ENCODE data around the gene SLC38A8. TPM values are rescaled to one million over a fixed set of nuclear protein-coding genes. Genes with fewer than 3 reads are reported as not detected.

Gene SLC38A8
- total and polyA plus RNA-seq, 4 donors: 0.08 to 1.0 (median 0.32) TPM

DNA sequence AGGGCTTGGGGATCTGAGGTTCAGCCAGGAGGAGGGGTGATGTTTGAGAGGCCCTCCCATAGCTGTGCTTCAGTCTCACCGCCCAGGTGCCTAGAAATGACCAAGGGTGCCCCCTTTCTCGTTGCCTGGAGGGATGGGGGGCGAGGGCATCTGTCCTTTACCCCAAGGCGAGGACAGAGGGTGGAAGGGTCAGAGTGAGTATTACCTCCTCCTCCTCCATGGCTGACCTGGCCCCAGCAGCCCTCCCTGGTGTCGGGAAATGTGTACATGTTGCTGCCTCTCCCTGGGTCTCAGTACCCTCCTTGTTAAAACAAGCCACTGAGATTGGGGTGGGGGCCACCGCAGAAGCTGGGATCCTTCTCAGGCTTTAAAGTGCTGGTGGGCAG is 72.2 kb downstream of the SLC38A8 start:
- no peak for DNase-seq (ENCODE audit: low spot score)

More for the DNA sequence above, 72.2 kb downstream of the SLC38A8 start:
- no peaks in the 10 kb centered on the region for H3K27me3 ChIP-seq (ENCODE audit: control insufficient read depth in 4 of 4, insufficient read depth in 4 of 4, low read length in 3 of 4)
- peaks cover 0 to 7% (median 1%) of the 10 kb centered on the region in 4 donors for H3K4me1 ChIP-seq (ENCODE audit: control insufficient read depth in 4 of 4, insufficient read depth in 4 of 4, low read length in 3 of 4)
- H3K36me3 ChIP-seq (ENCODE audit: control insufficient read depth in 4 of 4, insufficient read depth in 3 of 4, low read depth in 1 of 4, low read length in 3 of 4): peaks cover 0 to 9% (median 4%) of the 10 kb centered on the region in 4 donors
- no peaks in the 10 kb centered on the region for H3K9me3 ChIP-seq (ENCODE audit: control insufficient read depth in 4 of 4, low read length in 3 of 4)
- TF ChIP-seq NR2F2 (IDR thresholded peaks at IDR 0.05) (no peak), HNF4G (IDR thresholded peaks at IDR 0.05) (no peak), TAF1 (conservative IDR thresholded peaks at IDR 0.05) (no peak), RXRA (IDR thresholded peaks at IDR 0.05) (no peak), EGR1 (IDR thresholded peaks at IDR 0.05; ENCODE audit: low read depth in 2 of 2) (no peak), REST (IDR thresholded peaks at IDR 0.05) (no peak), JUND (IDR thresholded peaks at IDR 0.05) (no peak), SP1 (IDR thresholded peaks at IDR 0.05) (no peak), FOXA1 (IDR thresholded peaks at IDR 0.05) (no peak), GABPA (IDR thresholded peaks at IDR 0.05 in 1 of 2, conservative IDR thresholded peaks at IDR 0.05 in 1 of 2) (no peak), YY1 (IDR thresholded peaks at IDR 0.05) (no peak), RAD21 (IDR thresholded peaks at IDR 0.05) (no peak), MAX (IDR thresholded peaks at IDR 0.05) (no peak)
- TF ChIP-seq, protein P1, sequence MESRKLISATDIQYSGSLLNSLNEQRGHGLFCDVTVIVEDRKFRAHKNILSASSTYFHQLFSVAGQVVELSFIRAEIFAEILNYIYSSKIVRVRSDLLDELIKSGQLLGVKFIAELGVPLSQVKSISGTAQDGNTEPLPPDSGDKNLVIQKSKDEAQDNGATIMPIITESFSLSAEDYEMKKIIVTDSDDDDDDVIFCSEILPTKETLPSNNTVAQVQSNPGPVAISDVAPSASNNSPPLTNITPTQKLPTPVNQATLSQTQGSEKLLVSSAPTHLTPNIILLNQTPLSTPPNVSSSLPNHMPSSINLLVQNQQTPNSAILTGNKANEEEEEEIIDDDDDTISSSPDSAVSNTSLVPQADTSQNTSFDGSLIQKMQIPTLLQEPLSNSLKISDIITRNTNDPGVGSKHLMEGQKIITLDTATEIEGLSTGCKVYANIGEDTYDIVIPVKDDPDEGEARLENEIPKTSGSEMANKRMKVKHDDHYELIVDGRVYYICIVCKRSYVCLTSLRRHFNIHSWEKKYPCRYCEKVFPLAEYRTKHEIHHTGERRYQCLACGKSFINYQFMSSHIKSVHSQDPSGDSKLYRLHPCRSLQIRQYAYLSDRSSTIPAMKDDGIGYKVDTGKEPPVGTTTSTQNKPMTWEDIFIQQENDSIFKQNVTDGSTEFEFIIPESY (IDR thresholded peaks at IDR 0.05): no peak
- TF ChIP-seq, protein P2, sequence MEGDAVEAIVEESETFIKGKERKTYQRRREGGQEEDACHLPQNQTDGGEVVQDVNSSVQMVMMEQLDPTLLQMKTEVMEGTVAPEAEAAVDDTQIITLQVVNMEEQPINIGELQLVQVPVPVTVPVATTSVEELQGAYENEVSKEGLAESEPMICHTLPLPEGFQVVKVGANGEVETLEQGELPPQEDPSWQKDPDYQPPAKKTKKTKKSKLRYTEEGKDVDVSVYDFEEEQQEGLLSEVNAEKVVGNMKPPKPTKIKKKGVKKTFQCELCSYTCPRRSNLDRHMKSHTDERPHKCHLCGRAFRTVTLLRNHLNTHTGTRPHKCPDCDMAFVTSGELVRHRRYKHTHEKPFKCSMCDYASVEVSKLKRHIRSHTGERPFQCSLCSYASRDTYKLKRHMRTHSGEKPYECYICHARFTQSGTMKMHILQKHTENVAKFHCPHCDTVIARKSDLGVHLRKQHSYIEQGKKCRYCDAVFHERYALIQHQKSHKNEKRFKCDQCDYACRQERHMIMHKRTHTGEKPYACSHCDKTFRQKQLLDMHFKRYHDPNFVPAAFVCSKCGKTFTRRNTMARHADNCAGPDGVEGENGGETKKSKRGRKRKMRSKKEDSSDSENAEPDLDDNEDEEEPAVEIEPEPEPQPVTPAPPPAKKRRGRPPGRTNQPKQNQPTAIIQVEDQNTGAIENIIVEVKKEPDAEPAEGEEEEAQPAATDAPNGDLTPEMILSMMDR (IDR thresholded peaks at IDR 0.05; ENCODE audit: low read depth, low read length, missing input control): no peak
- WGBS: 80% methylated on average over 6 of the region's 6 CpGs
- no peak overlapping the region for H3K4me3 ChIP-seq (ENCODE audit: low read depth in 1 of 3, low read length in 3 of 3)
- H3K9ac ChIP-seq (ENCODE audit: low read depth in 1 of 2, low read length in 2 of 2): no peak overlapping the region
- H3K27ac ChIP-seq (ENCODE audit: low read depth in 1 of 2, low read length in 2 of 2): no peak overlapping the region

Measured in liver (tissue), 9 donors.